IMR-90 (cell line): Measurements from ENCODE around the gene MAEL.

Experiments used
- CEBPB ChIP-seq: IDR thresholded peaks from 2 replicates; pipeline ENCODE4 v1.6.1; 2012; ENCODE audit warnings: low read depth, low read length, improper control_type of control experiment
- CTCF ChIP-seq: conservative IDR thresholded peaks from 2 replicates; pipeline ENCODE4 v1.5.1; 2012; ENCODE audit warnings: mild to moderate bottlenecking, low read depth, low read length, improper control_type of control experiment
- MAFK ChIP-seq: IDR thresholded peaks from 2 replicates; pipeline ENCODE4 v1.6.1; 2012; ENCODE audit warnings: low read depth, low read length, improper control_type of control experiment
- POLR2A ChIP-seq: IDR thresholded peaks from 2 replicates; pipeline ENCODE4 v1.6.1; 2012; ENCODE audit warnings: mild to moderate bottlenecking, low read depth, low read length
- RFX5 ChIP-seq: IDR thresholded peaks from 2 replicates; pipeline ENCODE4 v1.8.0; 2012; ENCODE audit warnings: low read depth, mild to moderate bottlenecking, low read length, moderate library complexity
- SMC3 ChIP-seq: fragments of 150-350 bp; IDR thresholded peaks from 2 replicates; pipeline ENCODE4 v1.6.1; 2016; ENCODE audit warnings: low read depth, mild to moderate bottlenecking, antibody characterized with exemption, low read length, moderate library complexity

GRCh38 chr1:167054946-167055630 lies 66.0 kb downstream of the MAEL start:
- TF ChIP-seq POLR2A (no peak), CTCF (no peak), RFX5 (no peak), SMC3 (no peak), CEBPB (no peak), MAFK (no peak)
